CD4-positive, alpha-beta T cell (primary cell): Measurements from ENCODE around the gene PSPH. TPM values are rescaled to one million over a fixed set of nuclear protein-coding genes. Genes with fewer than 3 reads are reported as not detected.

Experiments
- ATAC-seq: fragments of 200-7000 bp; cut with Tn5 transposase; one replicate; pipeline ENCODE4 v1.10.0; 2022; ENCODE audit warnings: mild to moderate bottlenecking; ENCODE audit not compliant: poor library complexity
- CTCF ChIA-PET: fragments of 350-600 bp; sonication (Branson Sonifier 250); formaldehyde crosslinking; loops from one replicate; lab custom pipeline; 2021; ENCODE audit warnings: antibody characterized with exemption, inconsistent platforms; lab: Charles Lee
- POLR2A ChIA-PET: fragments of 350-600 bp; sonication (Branson Sonifier 250); formaldehyde crosslinking; loops from one replicate; lab custom pipeline; 2021; ENCODE audit warnings: antibody characterized with exemption, inconsistent platforms; lab: Charles Lee
- DNase-seq, 14 experiments: peaks; one replicate each; pipeline ENCODE4 v3.0.0-alpha.2; 2013 to 2020; ENCODE audit warnings: mixed read lengths in 2 of 14
- H3K27ac ChIP-seq, 2 donors: one replicate each; pipeline versions ENCODE4 v1.5.1 to v1.7.0; 2013; ENCODE audit warnings: low read length in 2 of 2, low read depth in 1 of 2, mild to moderate bottlenecking in 1 of 2
- H3K27me3 ChIP-seq, 2 experiments: 1 replicate in 1 of 2; 2 replicates in 1 of 2; pipeline versions ENCODE4 v1.6.1 to v1.7.0; 2013; ENCODE audit warnings: low read length in 2 of 2, control low read depth in 1 of 2, mild to moderate bottlenecking in 1 of 2, moderate library complexity in 1 of 2; ENCODE audit not compliant: insufficient read depth in 2 of 2, control insufficient read depth in 1 of 2
- H3K36me3 ChIP-seq: one replicate; pipeline ENCODE4 v1.6.1; 2013; ENCODE audit warnings: low read length, control low read depth; ENCODE audit not compliant: insufficient read depth
- H3K4me1 ChIP-seq: one replicate; pipeline ENCODE4 v1.6.1; 2013; ENCODE audit warnings: low read length, control low read depth; ENCODE audit not compliant: insufficient read depth
- H3K4me3 ChIP-seq: one replicate; pipeline ENCODE4 v1.5.1; 2013; ENCODE audit warnings: mild to moderate bottlenecking, low read length, moderate library complexity
- H3K9me3 ChIP-seq, 2 experiments: 1 replicate in 1 of 2; 2 replicates in 1 of 2; pipeline versions ENCODE4 v1.6.1 to v1.7.0; 2013; ENCODE audit warnings: low read length in 2 of 2, mild to moderate bottlenecking in 2 of 2, control low read depth in 1 of 2, moderate library complexity in 1 of 2; ENCODE audit not compliant: control insufficient read depth in 1 of 2, insufficient read depth in 1 of 2
- H3K27ac Mint-ChIP-seq: one replicate; pipeline ENCODE4 v1.8.0; 2020; ENCODE audit warnings: mixed read lengths
- H3K27me3 Mint-ChIP-seq: one replicate; pipeline ENCODE4 v1.8.0; 2021; ENCODE audit warnings: mixed read lengths
- H3K36me3 Mint-ChIP-seq: one replicate; pipeline ENCODE4 v1.8.0; 2021; ENCODE audit warnings: low read depth, mixed read lengths
- H3K4me1 Mint-ChIP-seq: one replicate; pipeline ENCODE4 v1.8.0; 2021; ENCODE audit warnings: low read depth, mixed read lengths
- H3K4me3 Mint-ChIP-seq: one replicate; pipeline ENCODE4 v1.8.0; 2020; ENCODE audit warnings: mild to moderate bottlenecking, mixed read lengths
- H3K9me3 Mint-ChIP-seq: one replicate; pipeline ENCODE4 v1.8.0; 2020; ENCODE audit warnings: mixed read lengths
- intact Hi-C, 2 experiments: fragments of 100-400 bp; cut with DNase I in 1 of 2; cut with micrococcal nuclease in 1 of 2; formaldehyde crosslinking; loops; one replicate each; pipeline versions ENCODE4 v1.15.1 to v1.9.0; 2023 to 2025; cut with DNase I, micrococcal nuclease
- total RNA-seq, 174 experiments: library from RNA in 2 of 174; stranded (reverse) in 2 of 174; gene quantifications; one replicate each; pipeline ENCODE4 v1.2.3 and lab custom pipeline; 2021 to 2026
- TF ChIP-seq, protein P1 (sequence below): fragments of 200-600 bp; IDR thresholded peaks from one replicate; pipeline ENCODE4 v1.8.0; 2022; ENCODE audit warnings: antibody characterized with exemption, mild to moderate bottlenecking

Gene PSPH
- total RNA-seq, 2 experiments from 2014 or later: 1.2 to 1.9 TPM

DNA sequence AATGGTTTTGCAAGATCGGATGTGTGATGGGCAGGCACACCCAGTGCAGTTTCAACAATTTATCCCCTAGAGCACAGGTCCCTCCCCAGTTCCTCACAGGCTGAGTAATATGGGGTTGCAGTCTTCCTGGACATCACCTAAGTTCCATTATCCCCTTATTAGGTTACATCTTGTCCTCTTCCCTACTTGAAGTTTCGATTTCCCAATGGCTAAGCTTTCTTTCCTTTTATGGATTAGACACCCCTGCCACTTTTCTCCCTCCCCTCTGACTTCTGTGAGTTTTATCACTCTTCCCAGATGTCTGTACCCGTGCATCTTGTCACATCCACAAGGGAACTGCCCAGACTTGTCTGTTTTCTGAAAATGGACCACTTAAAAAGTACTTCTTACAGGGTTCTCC, 89.2 kb downstream of the PSPH start:
- intact Hi-C loops: loop anchor here (5.0 to 10.0 kb wide), 6 partner anchors 145 to 1207 kb away; partner anchors contain the start of genes CHCHD2 (in 1 of the 2), SEC61G (in 1 of the 2) and VOPP1 (in 1 of the 2)
- H3K27me3 Mint-ChIP-seq: no peaks in the 10 kb centered on the region
- DNase-seq (no peak), ATAC-seq (no peak)
- H3K36me3 Mint-ChIP-seq: no peaks in the 10 kb centered on the region
- no peak overlapping the region for H3K27ac Mint-ChIP-seq
- Histone ChIP-seq H3K4me3 (no peak overlapping the region), H3K27me3 (no peaks in the 10 kb centered on the region), H3K36me3 (peaks cover 4% of the 10 kb centered on the region), H3K4me1 (peaks cover 32% of the 10 kb centered on the region), H3K27ac (no peak overlapping the region), H3K9me3 (no peaks in the 10 kb centered on the region)
- POLR2A ChIA-PET: interaction anchor here (0.6 kb wide), 1 partner anchor 14 kb away, joined by 3 read pairs; no protein-coding TSS in a partner anchor
- CTCF ChIA-PET: no interaction called here
- H3K4me1 Mint-ChIP-seq: peaks cover 28% of the 10 kb centered on the region
- H3K9me3 Mint-ChIP-seq: no peaks in the 10 kb centered on the region
- peak overlapping the region; percentile 40 for H3K4me3 Mint-ChIP-seq
- TF ChIP-seq, protein P1, sequence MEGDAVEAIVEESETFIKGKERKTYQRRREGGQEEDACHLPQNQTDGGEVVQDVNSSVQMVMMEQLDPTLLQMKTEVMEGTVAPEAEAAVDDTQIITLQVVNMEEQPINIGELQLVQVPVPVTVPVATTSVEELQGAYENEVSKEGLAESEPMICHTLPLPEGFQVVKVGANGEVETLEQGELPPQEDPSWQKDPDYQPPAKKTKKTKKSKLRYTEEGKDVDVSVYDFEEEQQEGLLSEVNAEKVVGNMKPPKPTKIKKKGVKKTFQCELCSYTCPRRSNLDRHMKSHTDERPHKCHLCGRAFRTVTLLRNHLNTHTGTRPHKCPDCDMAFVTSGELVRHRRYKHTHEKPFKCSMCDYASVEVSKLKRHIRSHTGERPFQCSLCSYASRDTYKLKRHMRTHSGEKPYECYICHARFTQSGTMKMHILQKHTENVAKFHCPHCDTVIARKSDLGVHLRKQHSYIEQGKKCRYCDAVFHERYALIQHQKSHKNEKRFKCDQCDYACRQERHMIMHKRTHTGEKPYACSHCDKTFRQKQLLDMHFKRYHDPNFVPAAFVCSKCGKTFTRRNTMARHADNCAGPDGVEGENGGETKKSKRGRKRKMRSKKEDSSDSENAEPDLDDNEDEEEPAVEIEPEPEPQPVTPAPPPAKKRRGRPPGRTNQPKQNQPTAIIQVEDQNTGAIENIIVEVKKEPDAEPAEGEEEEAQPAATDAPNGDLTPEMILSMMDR: no peak

Other genes starting within 250 kb of the PSPH start
- gene SEPTIN14, start 188.7 kb downstream of the PSPH start, total RNA-seq: not detected
- gene ZNF713, start 164.0 kb downstream of the PSPH start, total RNA-seq: 1 to 10 TPM; 1.3 to 1.8 TPM
- gene MRPS17, start 99.6 kb downstream of the PSPH start, total RNA-seq: 1 to 10 TPM; 6.7 to 6.9 TPM
- gene NIPSNAP2, start 86.9 kb downstream of the PSPH start, total RNA-seq: 10 to 100 TPM; 40.7 to 45.9 TPM
- 10 to 100 TPM; 31.8 to 33.0 TPM for gene CCT6A, start 321 bp upstream of the PSPH start, total RNA-seq
- gene SUMF2, start 12.8 kb upstream of the PSPH start, total RNA-seq: 100 to 1,000 TPM in 1 of 2 experiments, 10 to 100 TPM in 1; 95.8 to 102 TPM
- gene PHKG1, start 41.5 kb upstream of the PSPH start, total RNA-seq: 10 to 100 TPM in 1 of 2 experiments, 1 to 10 TPM in 1; 9.7 to 11.5 TPM
- gene CHCHD2, start 55.0 kb upstream of the PSPH start, total RNA-seq: 100 to 1,000 TPM; 250 to 252 TPM
- gene NUPR2, start 65.0 kb upstream of the PSPH start, total RNA-seq: not detected